Colonic mucosa (tissue), 4 donors: ENCODE measurements around the gene SPSB1. TPM values are rescaled to one million over a fixed set of nuclear protein-coding genes. Genes with fewer than 3 reads are reported as not detected.

Source experiments
- DNase-seq: peaks from one replicate; pipeline ENCODE4 v3.0.0-alpha.2; 2020
- H3K27ac ChIP-seq: fragments of 200-600 bp; one replicate; pipeline ENCODE4 v1.8.0; 2021
- H3K27me3 ChIP-seq: fragments of 200-600 bp; one replicate; pipeline ENCODE4 v1.8.0; 2021
- H3K36me3 ChIP-seq: fragments of 200-600 bp; one replicate; pipeline ENCODE4 v1.8.0; 2021
- H3K4me1 ChIP-seq: fragments of 200-600 bp; one replicate; pipeline ENCODE4 v1.8.0; 2021; ENCODE audit warnings: mild to moderate bottlenecking
- H3K4me3 ChIP-seq: fragments of 200-600 bp; one replicate; pipeline ENCODE4 v1.8.0; 2021
- H3K9ac ChIP-seq, 2 donors: one replicate each; pipeline ENCODE4 v1.7.0; 2013; ENCODE audit warnings: control low read depth in 2 of 2, low read depth in 2 of 2, low read length in 2 of 2
- H3K9me3 ChIP-seq: fragments of 200-600 bp; one replicate; pipeline ENCODE4 v1.8.0; 2021
- intact Hi-C: fragments of 100-400 bp; cut with DNase I; formaldehyde crosslinking; loops from one replicate; pipeline ENCODE4 v1.14.1; 2022
- total RNA-seq, 2 donors: library from RNA; stranded (reverse); fragmentation: NEBNext Ultra II Directional in 1 of 2; extraction: Animal tissue kit (Norgen Biotek cat#: 25700) in 1 of 2; gene quantifications; one replicate each; pipeline ENCODE4 v1.2.1, GENCODE V29; 2021
- TF ChIP-seq, protein P1 (sequence below): fragments of 200-600 bp; IDR thresholded peaks from one replicate; pipeline ENCODE4 v1.8.0; 2022; ENCODE audit warnings: antibody characterized with exemption, mild to moderate bottlenecking
- donor health status: healthy.
- donor health status: DM: no; HTN: no; CAD: no.
- donor health status: DM: no; HTN: no; CAD: no.

SPSB1 gene
- total RNA-seq, 2 donors from 2014 or later = 14.9 to 28.7 TPM

DNA sequence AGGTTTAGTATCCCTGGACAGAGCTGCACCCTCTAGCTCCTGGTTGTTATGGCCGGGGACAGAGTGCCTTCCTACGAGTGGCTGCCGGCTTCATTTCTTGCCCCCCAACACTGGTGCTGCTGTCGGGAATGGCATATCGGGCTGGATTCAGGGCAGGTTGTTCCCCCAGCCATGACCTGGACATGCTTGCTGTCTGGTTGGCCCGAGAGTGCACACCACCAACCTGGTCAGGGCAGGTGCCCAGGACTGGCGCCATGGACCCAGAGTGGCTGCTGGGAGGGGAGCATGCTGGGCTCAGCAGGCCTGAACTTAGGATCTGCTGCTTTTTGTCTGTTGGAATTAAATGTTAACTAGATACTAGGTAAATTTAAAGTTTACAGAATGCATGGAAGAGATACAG is 36.4 kb upstream of the SPSB1 start:
- Histone ChIP-seq H3K4me1 (no peaks in the 10 kb centered on the region), H3K36me3 (no peaks in the 10 kb centered on the region), H3K9me3 (no peaks in the 10 kb centered on the region), H3K27me3 (no peaks in the 10 kb centered on the region), H3K27ac (no peak overlapping the region), H3K4me3 (no peak overlapping the region), H3K9ac (no peak overlapping the region)
- no peak for DNase-seq
- TF ChIP-seq, protein P1, sequence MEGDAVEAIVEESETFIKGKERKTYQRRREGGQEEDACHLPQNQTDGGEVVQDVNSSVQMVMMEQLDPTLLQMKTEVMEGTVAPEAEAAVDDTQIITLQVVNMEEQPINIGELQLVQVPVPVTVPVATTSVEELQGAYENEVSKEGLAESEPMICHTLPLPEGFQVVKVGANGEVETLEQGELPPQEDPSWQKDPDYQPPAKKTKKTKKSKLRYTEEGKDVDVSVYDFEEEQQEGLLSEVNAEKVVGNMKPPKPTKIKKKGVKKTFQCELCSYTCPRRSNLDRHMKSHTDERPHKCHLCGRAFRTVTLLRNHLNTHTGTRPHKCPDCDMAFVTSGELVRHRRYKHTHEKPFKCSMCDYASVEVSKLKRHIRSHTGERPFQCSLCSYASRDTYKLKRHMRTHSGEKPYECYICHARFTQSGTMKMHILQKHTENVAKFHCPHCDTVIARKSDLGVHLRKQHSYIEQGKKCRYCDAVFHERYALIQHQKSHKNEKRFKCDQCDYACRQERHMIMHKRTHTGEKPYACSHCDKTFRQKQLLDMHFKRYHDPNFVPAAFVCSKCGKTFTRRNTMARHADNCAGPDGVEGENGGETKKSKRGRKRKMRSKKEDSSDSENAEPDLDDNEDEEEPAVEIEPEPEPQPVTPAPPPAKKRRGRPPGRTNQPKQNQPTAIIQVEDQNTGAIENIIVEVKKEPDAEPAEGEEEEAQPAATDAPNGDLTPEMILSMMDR = no peak
- intact Hi-C loops = no loop called here

GRCh38 chr1:9257851-9258250 is 34.8 kb upstream of the SPSB1 start:
- Histone ChIP-seq H3K36me3 (no peaks in the 10 kb centered on the region), H3K27ac (no peak overlapping the region), H3K9me3 (no peaks in the 10 kb centered on the region), H3K9ac (no peak overlapping the region), H3K27me3 (no peaks in the 10 kb centered on the region), H3K4me3 (no peak overlapping the region), H3K4me1 (no peaks in the 10 kb centered on the region)
- TF ChIP-seq, protein P1 = no peak
- DNase-seq = no peak
- intact Hi-C loops = no loop called here

- Histone ChIP-seq H3K36me3 (no peaks in the 10 kb centered on the region), H3K27me3 (no peaks in the 10 kb centered on the region), H3K9me3 (no peaks in the 10 kb centered on the region), H3K27ac (no peak overlapping the region), H3K4me1 (no peaks in the 10 kb centered on the region), H3K9ac (no peak overlapping the region), H3K4me3 (no peak overlapping the region)
- intact Hi-C loops = no loop called here
- TF ChIP-seq, protein P1 = no peak
- no peak for DNase-seq
Measured at GRCh38 chr1:9258629-9259028, 34.1 kb upstream of the SPSB1 start.

GRCh38 chr1:9260059-9260766 is 32.5 kb upstream of the SPSB1 start:
- TF ChIP-seq, protein P1 = no peak
- no peak overlapping the region for H3K27ac ChIP-seq
- H3K27me3 ChIP-seq = no peaks in the 10 kb centered on the region
- H3K9me3 ChIP-seq = no peaks in the 10 kb centered on the region
- H3K36me3 ChIP-seq = peaks cover 5% of the 10 kb centered on the region
- no peaks in the 10 kb centered on the region for H3K4me1 ChIP-seq
- DNase-seq = no peak
- no peak overlapping the region for H3K4me3 ChIP-seq
- H3K9ac ChIP-seq = no peak overlapping the region
- intact Hi-C loops = no loop called here

- Histone ChIP-seq H3K27ac (no peak overlapping the region), H3K4me3 (no peak overlapping the region), H3K27me3 (no peaks in the 10 kb centered on the region), H3K9me3 (no peaks in the 10 kb centered on the region), H3K9ac (no peak overlapping the region), H3K4me1 (no peaks in the 10 kb centered on the region), H3K36me3 (peaks cover 5% of the 10 kb centered on the region)
- TF ChIP-seq, protein P1 = no peak
- DNase-seq = no peak
- intact Hi-C loops = no loop called here
Measured at GRCh38 chr1:9261496-9261895, 31.2 kb upstream of the SPSB1 start.
